Activated CD4-positive, alpha-beta T cell treated with anti-CD3 and anti-CD28 coated beads, Interleukin-2, Interleukin-6, amounts not matched to agents 100 ng/mL and 50 ng/mL, durations not matched to agents 16 hours and 8 hours (primary cell): ENCODE data around the gene ARSA.

ENCODE experiments used
- DNase-seq: peaks from one replicate; pipeline ENCODE4 v3.0.0-alpha.2; 2020

The ARSA gene

GRCh38 chr22:50602338-50602700, 25.6 kb downstream of the ARSA start:
- no peak for DNase-seq

DNA sequence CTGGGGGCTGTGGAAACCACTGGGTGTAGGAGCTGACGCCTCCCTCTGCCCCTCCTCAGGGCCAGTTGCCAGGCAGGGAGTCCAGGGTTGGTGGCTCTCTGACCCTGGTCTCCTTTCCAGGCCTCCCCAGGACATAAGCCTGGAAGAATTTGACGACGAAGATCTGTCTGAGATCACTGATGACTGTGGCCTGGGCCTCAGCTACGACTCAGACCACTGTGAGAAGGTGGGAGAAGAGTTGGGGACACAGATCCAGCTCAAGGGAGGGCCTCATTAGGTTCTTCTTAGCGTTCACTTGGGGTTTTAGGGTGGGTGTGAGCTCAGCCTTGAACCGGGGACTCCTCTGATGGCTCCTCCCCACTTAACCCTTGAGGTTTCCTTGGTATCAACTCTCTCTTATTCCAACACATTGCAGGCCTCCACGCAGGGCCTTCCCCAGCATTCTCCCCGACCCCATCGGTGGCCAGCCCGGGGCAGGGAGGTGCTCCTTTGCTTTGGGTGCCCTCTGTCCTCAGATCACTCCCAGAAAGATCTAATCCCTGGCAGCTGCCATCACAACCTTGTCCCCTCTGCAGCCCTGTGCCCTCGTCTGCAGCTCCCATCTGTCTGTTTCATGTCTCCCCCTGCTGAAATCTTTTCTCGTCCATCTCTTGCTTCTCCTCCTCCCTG, 26.1 kb downstream of the ARSA start:
- DNase-seq: no peak

DNA sequence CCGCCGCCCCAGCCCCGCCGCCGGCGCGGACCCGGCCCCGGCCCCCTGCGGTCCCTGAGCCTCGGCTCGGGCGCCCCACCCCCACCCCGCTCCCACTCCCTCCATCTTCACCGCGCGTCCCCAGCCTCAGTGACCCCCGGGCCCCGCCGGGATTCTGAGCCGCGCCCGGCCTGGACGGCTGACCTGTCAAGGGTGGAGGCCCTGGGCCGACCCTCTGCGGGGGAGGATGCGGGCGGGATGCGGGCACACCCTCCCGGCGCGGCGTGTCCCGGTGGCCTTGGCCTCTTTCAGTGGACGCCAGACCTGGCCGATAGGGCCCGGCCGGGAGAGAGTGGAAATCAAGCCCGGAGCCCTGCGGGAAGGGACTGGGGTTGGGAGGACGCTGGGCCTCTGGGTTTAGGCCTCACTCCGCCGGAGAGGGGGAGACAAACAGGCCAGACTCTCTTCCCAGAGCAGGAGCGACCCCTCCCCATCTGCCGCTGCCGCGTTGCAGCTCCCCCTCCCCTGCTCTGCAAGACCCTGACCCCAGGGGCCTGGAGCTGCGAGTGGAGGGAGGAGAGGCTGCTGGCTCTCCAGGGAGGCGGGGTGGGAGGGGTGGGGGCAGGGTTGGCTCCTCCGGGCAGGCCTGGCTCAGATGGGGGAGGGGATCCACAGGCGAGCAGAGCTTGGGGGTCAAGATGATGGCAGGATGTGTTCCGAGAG, 26.8 kb downstream of the ARSA start:
- DNase-seq: no peak

DNA sequence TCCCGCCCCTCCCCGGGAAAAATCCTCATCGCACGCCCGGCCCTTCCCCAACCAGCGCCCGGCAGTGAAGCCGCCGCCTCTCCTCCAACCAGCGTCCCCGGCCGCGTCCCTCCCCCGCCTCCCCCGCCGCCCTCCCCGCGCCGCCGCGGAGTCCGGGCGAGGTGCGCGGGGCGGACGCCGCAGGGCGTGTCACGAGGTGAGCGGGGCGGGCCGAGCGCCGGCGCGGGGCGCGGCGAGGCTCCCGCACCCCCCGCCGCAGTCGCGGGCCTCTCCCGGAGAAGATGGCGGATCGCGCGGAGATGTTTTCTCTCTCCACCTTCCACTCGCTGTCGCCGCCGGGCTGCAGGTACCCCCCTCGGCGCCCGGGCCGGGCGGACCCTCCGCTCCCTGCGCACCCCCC, 27.4 kb downstream of the ARSA start, which contains the start of gene MAPK8IP2:
MAPK8IP2 (plus strand) TSS at position 256 of the 400 bp plus-strand sequence; CDS start at position 282, 26 bp downstream.
- DNase-seq: no peak

DNA sequence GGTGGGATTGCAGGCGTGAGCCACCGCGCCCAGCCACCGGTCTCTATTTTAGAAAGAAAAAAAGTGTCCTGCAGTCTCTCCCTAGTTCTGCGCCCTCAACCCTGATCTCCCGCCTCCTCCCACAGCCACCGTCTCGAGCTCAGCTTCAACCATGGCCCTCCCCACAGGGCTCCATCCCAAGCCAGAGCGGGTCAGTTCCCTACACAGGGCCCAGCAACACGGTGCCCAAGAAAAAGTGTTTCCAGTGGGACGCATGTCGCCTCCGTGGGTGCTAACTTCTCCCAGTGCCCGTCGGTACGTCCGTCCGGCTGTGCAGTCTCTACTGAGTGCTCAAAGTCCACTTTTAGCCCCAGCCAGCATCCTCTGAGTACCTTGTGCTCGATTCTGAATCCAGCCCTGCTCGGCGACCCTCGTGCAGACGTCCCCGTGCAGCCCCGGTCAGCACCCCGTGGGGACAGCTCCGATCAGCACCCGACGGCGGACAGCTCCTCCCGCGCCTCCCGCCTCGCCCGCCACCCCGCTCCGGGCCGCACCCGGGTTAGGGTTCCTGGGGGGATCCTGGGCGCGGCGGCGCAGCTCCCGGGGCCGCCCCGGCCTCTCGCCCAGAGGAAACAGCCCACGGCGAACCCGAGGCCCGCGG, 28.0 kb downstream of the ARSA start:
- peak; percentile 36 for DNase-seq

DNA sequence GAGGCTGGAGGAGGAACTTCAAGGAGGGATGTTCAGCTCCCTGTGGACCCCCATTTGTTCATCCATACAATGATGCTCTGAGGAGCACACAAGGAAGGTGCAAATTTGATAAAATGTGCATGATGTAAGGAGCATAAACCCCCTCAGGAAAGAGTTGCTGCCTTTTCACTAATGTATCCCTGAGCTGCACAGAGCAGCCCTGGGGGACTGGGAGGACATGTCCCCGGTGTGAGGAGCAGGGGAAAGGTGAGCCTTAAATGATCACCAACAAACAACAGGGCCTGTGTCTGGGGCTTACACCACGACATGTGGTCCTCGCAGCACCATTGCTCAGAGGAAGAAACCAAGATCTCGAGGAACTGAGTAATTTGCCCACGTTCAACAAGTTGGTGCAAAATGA, 30.9 kb downstream of the ARSA start:
- DNase-seq: no peak

GRCh38 chr22:50595189-50595588, 32.8 kb downstream of the ARSA start:
- no peak for DNase-seq

GRCh38 chr22:50587407-50587806, 40.5 kb downstream of the ARSA start:
- no peak for DNase-seq

GRCh38 chr22:50586416-50586815, 41.5 kb downstream of the ARSA start:
- DNase-seq: no peak

- DNase-seq: no peak
Observed at GRCh38 chr22:50585781-50586180, 42.2 kb downstream of the ARSA start.

GRCh38 chr22:50585238-50585637, 42.7 kb downstream of the ARSA start:
- DNase-seq: no peak

DNA sequence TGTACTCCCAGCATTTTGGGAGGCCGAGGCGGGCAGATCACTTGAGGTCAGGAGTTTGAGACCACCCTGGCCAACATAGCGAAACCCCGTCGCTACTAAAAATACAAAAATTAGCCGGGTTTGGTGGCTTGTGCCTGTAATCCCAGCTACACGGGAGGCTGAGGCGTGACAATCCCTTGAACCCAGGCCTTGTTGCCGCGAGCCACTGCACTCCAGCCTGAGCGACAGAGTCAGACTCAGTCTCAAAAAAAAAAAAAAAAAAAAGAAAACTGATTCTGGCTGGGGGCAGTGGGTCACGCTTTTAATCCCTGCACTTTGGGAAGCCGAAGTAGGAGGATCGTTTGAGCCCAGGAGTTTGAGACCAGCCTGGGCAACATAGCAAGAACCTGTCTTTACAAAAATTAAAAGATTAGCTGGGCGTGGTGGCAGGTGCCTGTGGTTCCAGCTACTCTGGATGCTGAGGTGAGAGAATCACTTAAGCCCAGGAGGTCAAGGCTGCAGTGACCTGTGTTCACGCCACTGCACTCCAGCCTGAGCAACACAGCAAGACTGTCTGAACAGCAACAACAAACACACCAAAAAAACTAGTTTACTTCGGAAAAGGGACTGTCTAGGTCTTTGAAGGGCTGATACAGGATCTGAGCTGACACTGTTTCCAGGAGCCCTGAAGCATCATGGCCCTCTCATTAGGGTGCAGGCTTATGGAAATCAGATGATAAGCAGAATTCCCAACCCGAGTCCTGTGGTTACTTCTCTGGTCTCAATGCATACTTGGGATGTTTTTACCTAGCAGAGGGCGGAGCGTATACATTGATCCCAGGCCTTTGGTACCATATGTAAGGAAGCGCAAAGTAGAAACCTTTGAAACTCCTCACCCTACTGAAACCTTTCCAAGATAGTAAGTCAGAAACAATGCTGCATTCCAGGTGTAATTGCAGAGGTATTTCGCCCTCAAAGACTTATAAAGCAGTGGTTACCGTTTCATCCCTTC, 43.6 kb downstream of the ARSA start:
- DNase-seq: no peak

- no peak for DNase-seq
Observed at GRCh38 chr22:50583294-50583861, 44.6 kb downstream of the ARSA start.

DNA sequence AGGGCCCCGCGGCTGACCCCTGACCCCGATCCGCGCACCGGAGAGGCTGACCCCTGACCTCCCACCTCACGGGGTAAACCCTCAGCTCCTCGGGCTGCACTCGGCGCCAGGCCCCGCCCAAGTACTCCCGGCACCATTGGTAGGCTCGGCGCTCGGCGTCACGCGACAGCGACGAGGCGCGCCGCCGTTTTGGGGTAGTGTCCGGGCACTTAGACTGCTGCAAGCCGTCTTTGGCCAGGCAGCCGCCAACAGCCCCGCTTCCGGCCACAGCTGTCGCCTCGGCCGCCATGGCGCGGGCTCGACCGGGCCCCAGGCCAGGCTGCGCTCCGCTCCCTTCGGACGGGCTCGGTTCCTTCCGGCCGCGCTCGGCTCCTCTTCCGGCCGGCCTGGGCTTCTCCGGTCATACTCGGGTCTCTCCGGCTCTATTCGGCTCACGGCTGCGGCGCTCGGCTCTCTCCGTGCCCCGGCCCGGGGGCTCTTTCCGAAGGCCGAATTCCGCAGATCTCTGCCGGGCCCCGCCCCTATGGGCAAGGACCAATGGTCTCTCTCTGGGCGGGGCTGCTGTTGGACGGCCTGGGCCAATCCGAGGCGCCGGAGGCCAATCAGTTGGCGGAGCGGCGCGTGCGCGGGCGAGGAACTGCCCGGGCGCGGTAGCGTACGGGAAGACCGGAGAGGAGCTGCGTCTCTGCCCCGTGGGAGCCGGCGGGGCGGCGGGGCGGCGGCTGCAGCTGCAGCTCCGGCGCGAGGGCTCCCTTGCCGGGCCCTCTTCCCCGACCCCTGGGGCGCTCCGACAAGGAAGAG, 45.3 kb downstream of the ARSA start, which contains the start of gene CHKB:
CHKB (minus strand) TSS at position 357 of the 801 bp plus-strand sequence; CDS start at position 289, 68 bp downstream.
- DNase-seq: peak; percentile 100

- peak; percentile 52 for DNase-seq
Observed at GRCh38 chr22:50581950-50582492, 45.9 kb downstream of the ARSA start.

DNA sequence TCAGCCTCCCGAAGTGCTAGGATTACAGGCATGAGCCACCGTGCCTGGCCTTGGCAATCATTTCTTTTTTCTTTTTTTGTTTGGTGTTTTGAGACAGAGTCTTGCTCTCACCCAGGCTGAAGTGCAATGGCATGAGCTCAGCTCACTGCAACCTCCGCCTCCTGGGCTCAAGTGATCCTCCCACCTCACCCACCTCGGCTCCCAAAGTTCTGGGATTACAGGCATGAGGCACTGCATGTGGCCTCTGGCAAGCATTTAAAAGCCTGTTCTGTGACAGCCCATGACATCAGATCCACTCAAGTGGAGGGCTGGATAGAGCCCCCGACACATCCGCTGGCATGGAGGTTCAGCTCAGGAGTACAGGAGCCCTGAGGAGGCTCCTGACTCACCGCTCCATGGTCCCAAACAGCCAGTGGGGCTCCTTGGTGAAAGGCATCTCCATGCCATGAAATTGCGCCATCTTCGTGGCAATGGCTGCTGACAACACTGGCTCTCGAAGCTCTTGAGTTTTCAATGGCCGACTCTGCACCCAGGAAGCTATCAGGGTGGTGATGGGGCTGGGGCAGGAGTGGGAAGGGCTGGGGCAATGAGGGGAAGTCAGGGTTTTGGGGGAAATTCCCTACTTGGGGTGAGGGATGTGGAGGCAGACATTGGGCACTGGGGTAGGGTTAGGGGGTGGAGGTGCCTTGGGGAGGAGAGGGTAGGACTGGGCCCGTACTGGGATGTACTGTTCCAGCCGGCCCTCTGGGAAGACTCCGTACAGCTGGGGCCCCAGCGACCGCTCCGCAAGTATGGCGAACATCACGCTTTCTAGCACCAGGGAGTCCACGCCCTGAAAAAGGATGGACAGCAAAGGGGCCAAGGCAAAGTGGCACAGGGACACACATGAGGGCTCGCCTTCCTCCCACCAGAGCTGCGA, 46.7 kb downstream of the ARSA start:
- DNase-seq: no peak

DNA sequence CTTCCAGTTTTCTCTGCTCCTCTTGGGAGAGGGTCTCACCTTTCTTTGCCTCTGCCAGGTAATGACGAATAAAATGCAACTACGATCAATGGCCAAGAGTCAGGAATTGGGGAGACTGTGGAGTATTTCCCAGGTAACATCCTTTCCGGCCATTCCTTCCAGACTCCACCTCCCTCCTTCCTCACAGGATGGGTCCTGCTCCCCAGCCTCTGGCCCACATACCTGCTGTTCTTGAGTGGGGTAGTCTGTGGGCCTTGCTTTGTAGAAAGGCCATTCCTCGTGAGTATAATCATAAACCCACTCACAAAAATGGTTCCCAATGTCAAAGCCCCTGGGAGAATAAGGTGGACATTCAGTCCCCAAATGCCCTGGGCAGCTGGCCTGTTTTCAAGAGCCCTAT, 48.2 kb downstream of the ARSA start:
- DNase-seq: no peak

GRCh38 chr22:50578776-50579310, 49.1 kb downstream of the ARSA start:
- no peak for DNase-seq

DNA sequence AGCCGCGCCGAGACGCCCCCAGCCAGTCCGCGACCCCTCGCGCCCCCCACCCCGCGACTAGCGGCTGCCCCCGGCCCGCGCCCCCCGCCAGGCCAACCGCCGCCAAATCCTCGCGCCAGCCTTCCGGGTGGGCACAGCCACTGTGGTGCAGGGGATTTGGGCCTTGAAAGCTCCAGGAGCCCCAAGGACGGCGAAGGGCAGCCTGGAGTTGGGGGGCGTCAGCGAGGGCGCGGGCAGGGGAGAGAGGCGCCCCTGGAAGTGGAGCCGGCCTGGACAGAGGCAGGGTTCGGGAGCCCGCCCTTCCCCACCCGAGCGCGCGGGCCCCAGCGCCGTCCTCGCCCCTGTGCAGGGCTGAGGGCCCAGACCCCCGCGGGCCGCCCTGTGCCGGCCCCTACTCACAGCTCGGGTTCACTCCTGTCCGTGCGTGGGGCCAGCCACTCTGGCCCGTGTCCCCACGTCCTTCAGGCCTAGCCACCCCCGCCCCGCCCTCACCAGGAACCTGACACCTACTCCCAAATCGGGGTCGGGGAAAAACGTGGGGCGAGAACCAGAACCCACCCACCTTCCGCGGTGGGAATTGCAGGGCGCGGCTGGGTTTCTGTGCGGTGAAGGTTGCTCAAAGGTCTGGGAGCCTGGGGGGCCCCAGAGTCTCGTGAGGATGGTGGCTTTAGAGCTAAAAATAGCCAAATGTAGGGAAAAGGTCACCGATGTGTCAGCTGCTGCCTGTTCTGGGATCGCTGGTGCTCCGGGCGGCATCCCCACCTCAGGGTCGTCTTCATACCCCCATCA, 49.8 kb downstream of the ARSA start, which contains the start of gene CPT1B:
CPT1B (minus strand) TSS at position 441 of the 789 bp plus-strand sequence. CDS start 512 bp downstream, outside the sequence.
- no peak for DNase-seq
